Activated CD8-positive, alpha-beta memory T cell treated with anti-CD3 and anti-CD28 coated beads for 36 hours (primary cell): ENCODE measurements around the gene BCKDHA. TPM values are rescaled to one million over a fixed set of nuclear protein-coding genes. Genes with fewer than 3 reads are reported as not detected.
"Not testable (repeated sequence)": the region's sequence is repeated elsewhere in the genome, so short reads cannot be mapped to it uniquely, and the experiment has no call there.

Source experiments
- CTCF ChIA-PET: fragments of 350-600 bp; sonication (Branson Sonifier 250); formaldehyde crosslinking; loops from one replicate; lab custom pipeline; 2021; ENCODE audit warnings: antibody characterized with exemption; lab: Charles Lee
- POLR2A ChIA-PET: fragments of 350-600 bp; sonication (Branson Sonifier 250); formaldehyde crosslinking; loops from one replicate; lab custom pipeline; 2021; ENCODE audit warnings: antibody characterized with exemption; lab: Charles Lee
- total RNA-seq, 2 experiments: library from RNA; stranded (reverse); gene quantifications; one replicate each; pipeline ENCODE4 v1.2.3, GENCODE V29; 2021

BCKDHA gene
- total RNA-seq, 2 experiments from 2014 or later = 21.5 to 24.8 TPM

DNA sequence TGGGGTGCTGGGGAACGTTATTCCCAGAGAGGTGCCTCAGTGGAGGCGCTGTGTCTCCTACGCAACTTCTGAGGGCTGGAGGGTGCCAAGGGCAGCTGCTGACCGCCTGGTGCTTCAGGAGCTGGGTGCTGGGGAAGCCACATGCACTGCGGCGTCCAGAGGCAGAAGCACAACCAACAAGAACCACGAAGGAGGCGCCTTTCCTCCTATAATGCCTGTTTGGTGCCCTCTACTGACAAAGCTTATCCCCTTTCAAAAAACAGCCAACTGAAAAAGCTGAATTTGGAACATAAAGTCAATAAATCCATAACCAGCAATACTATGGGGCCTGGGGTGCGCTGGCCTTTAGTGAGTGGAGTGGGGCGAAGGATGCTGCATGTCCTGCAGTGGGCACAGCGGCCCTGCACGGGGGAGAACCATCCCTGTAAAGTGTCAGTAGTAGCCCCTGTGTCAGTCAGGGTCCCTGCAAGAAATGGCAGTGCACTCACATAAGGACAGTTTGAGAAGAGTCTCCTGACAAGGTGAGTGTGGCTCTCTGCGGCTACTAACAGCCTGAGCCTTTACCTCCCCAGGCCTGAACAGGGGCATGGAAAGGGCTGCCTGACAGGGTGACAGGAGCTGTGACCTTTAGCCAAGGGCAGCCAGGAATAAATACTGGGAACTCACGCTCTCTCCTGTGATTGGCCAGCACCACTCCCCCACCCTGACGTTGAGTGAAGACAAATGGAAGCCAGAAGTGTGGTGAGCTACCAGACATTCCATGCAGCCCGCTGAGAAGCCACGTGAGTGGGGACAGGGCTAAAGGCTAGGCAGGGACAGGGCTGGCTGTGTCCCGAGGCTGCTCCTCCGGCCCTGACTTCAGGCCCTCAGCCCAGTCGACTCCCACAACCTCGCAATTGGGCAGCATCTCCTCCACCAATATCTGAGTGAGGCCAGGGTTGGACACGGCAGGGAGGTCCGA lies 34.1 kb downstream of the BCKDHA start:
- POLR2A ChIA-PET = no interaction called here

DNA sequence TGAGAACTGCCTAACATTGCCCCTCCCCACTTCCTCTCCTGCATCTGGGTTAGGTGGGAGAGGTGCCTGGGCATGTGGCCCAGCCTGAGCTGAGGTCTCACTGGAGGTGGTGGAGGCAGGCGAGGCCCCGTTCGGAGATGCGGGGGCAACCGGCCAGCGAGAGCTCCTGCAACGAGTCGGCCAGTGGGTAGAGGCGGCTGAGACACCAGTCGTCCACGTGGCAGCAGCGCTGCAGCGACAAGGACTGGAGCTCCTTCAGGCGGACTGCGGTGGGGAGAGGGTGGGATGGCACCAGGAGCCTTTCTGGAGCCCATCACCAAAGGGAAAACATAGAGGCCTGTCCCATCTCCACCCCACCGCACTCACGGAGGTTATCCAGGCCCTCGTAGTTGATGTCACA lies 35.6 kb downstream of the BCKDHA start:
- POLR2A ChIA-PET = interaction anchor here (0.5 kb wide), 1 partner anchor 790 kb away, joined by 7 read pairs; no protein-coding TSS in a partner anchor
- CTCF ChIA-PET = interaction anchor here (0.8 to 1.5 kb wide), 3 partner anchors 23 to 137 kb away, joined by 3 read pairs; no protein-coding TSS in a partner anchor

More for the DNA sequence above, 34.1 kb downstream of the BCKDHA start:
- CTCF ChIA-PET = interaction anchor here (1.2 to 1.5 kb wide), 2 partner anchors 14 to 25 kb away, joined by 3 to 4 read pairs; no protein-coding TSS in a partner anchor

DNA sequence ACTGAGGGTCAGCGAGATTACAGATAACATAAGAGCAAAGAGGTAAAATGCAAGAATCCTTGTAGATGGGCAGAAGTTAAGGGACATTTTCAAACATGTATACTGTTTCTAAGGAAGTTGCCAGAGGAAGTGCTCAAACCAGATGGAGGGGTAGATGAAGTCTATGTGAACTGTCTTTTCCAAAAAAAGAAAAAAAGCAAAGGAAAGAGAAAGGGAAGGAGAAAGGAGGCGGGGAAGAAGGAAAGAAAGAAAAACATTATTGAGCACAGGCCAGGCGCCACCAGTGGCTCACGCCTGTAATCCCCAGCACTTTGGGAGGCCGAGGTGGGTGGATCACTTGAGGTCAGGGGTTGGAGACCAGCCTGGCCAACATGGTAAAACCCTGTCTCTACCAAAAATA lies 36.8 kb downstream of the BCKDHA start:
- ChIA-PET CTCF (no interaction called here), POLR2A (no interaction called here)

DNA sequence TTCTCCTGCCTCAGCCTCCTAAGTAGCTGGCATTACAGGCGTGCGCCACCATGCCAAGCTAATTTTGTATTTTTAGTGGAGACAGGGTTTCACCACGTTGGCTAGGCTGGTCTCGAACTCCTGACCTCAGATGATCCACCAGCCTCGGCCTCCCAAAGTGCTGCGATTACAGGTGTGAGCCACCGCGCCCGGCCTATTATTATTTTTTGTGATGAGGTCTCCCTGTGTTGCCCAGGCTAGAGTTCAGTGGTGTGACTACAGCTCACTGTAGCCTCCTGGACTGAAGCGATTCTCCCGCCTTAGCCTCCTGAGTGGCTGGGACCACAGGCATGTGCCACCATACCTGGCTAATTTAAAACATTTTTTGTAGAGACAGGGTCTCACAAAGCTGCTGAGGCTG lies 37.8 kb downstream of the BCKDHA start:
- CTCF ChIA-PET = not testable (repeated sequence)
- POLR2A ChIA-PET = interaction anchor here (0.6 to 0.7 kb wide), 2 partner anchors 12 to 972 kb away, joined by 3 to 5 read pairs; no protein-coding TSS in a partner anchor

DNA sequence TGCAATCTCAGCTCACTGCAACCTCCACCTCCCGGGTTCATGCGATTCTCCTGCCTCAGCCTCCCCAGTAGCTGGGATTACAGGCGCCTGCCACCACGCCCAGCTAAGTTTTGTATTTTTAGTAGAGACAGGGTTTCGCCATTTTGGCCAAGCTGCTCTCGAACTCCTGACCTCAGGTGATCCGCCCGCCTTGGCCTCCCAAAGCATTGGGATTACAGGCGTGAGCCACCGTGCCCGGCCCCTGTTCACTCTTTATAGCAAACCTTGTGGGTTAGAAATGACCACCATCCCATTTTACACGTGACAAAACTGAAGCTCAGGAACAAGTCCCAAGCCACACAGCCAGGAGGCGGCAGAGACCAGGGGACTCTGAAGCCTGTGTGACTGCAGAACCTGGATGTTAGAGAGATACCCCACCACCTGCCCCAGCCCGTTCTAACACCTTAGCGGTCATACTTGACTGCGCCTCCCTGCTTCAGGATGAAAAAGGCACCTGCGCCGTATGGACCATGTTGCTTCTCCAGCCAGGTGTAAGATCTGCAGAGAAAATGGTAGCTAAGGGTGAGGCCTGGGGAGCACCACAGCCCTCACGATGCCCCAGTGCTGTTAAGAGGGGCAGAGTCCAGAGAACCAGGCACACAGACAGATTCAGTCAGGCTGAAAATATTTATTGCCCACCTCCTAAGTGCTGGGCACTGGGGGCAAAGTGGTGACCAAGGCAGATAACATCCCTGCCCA lies 38.5 kb downstream of the BCKDHA start:
- CTCF ChIA-PET = interaction anchor here (1.4 kb wide), 1 partner anchor 127 kb away, joined by 3 read pairs; no protein-coding TSS in a partner anchor
- POLR2A ChIA-PET = interaction anchor here (0.6 kb wide), 2 partner anchors 11 to 70 kb away, joined by 3 to 4 read pairs; no protein-coding TSS in a partner anchor

DNA sequence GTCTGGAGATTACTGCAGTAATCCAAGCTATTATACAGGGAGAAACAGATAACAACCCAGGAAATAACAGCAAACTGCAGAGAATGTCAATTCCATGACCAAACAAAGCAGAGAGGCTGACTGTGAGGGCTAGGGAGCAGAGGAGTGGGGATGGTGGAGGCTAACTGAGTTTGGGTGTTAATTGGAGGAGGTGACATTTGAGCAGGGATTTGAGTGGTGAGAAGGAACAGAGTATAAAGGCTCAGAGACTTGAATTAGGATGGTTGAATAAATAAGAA lies 39.0 kb downstream of the BCKDHA start:
- ChIA-PET CTCF (interaction anchor here (1.4 kb wide), 1 partner anchor 127 kb away, joined by 3 read pairs; no protein-coding TSS in a partner anchor), POLR2A (interaction anchor here (0.6 kb wide), 1 partner anchor 71 kb away, joined by 4 read pairs; no protein-coding TSS in a partner anchor)

DNA sequence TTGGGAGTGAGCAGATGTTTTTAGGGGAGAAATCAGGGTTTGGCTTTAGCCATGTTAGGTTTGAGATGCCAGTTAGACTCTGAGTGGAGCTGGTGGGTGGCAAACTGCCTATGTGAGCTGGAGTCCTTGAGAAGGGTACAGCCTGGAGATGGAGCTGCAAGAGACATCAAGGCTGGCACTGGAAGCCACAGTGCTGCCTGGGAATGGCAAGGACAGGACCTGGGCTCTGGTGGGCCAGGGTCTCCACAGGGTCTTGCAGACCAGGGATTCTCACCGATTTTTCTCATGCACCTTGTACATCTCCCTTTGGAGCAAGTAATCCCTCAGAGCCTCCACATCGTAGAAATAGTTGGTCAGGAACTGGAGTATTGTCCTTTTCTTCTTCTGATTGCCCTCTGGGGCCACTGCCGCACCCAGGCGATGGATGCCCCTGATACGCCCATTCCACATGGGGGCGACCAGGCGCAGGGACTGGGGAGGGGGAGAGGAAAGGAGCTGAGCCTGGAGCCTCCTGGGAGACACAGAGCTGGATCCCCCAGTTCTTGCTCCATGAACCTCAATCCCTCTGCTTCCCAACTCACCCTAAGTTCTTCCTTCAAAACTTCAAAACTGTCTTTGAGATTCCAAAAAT lies 40.4 kb downstream of the BCKDHA start:
- ChIA-PET POLR2A (no interaction called here), CTCF (interaction anchor here (2.8 kb wide), 1 partner anchor 9 kb away, joined by 12 read pairs; no protein-coding TSS in a partner anchor)

DNA sequence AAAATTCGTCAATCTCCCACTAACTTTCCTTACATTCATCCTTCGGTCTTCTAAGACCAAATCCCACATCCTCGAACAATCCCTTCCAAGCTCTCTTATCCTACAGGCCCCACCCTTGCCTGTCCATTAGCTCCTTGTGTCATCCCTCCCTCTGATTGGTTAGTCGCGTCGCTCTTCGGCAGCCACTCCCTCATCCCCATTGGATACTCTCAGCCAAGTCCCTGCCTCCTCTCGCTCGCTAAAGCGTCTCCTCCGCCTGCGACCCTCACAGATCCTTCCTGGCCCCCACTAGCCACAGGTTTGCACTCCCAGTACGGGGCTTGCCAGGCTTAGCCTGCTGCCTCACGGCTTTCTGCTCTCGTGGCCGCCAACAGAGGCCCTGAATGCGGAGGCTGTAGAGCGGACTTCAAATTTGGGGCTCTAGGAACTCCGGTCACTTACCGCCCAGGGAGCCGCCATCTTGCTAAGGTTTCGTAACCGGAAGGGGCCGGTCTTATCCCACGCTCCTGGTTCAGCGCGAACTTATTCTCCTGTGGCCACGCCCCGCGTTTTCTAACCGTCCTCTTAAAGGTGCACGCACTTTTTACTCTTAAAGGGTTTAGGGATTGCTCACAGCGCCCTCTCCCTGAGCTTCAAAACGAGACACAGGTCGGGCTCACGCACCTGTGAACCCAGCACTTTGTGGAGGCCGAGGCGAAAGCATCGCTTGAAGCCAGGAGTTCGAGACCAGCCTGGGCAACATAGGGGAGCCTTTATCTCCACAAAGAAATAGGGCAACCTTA lies 42.0 kb downstream of the BCKDHA start, which contains the start of gene DMAC2:
DMAC2 (minus strand) TSS at position 472 of the 782 bp plus-strand sequence; CDS start at position 459, 13 bp downstream.
- ChIA-PET POLR2A (interaction anchor here (0.6 to 0.7 kb wide), 2 partner anchors 11 to 241 kb away, joined by 3 read pairs; no protein-coding TSS in a partner anchor), CTCF (interaction anchor here (0.6 to 2.8 kb wide), 16 partner anchors 10 to 235 kb away, joined by 3 to 27 read pairs (median 4); partner anchors contain the start of gene B3GNT8)

DNA sequence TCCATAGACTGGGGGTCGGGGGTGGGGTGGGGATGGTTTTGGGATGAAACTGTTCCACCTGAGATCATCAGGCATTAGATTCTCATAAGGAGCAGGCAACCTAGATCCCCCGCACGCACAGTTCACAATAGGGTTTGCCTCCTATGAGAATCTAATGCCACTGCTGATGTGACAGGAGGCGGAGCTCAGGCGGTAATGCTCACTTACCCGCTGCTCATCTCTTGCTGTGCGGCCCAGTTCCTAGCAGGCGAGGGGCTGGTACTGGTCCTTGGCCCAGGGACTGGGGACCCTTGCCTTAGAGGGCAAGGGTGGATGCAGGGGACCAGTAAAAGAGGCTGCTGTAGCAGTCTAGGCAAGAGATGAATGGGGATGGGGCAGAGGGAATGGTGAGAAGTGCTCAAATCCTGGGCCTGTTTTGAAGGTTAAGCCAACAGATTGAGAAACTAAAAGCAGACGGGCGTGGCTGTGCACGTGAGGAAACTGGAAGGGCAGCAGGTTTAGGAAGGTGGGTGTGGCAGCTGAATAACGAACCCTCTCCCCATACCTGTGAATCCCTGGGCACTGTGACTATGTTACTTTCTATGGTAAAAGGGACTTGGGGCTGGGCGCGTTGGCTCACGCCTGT lies 43.8 kb downstream of the BCKDHA start:
- CTCF ChIA-PET = no interaction called here
- POLR2A ChIA-PET = no interaction called here

DNA sequence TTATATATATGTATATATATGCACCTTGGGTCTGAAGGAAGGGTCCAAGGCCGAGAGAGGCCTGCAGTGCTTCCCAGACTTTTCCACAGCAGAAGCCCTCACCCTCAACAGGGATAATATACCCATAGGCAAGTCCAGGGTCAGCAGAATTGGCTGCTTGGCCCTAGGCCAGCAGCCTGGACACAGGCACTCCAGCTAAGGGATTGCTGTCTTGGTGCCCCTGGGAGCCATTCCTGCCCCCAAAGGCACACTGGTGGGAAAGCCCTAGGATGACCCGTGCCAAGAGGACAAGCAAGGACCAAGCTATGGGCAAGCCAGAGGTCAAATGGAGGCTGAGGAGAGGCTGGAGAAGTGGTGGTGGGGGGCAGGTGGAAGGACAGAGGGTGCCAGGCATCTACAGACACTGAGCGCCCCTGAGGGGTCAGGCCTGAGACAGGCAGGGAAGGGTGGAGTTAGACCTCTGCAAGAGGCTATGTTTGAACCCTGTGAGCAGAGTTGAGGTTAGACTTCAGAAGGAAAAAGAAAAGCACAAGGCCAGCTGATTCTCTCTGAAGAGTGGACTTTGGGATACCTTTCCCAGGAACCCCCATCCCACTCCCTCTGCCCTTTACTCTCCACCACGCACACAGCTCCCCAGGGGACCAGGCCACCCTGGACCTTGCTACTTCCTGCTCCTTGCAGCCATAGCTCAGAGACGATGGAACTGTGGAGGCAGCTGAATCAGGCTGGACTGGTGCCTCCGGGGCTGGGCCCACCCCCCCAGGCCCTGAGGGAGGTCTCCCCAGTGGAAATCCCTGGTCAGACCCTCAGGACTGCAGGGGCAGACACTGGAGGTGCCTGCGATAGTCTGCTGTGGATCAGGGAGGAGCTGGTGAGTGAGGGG lies 45.1 kb downstream of the BCKDHA start, which contains the start of gene ERICH4:
ERICH4 (plus strand) TSS at position 684 of the 883 bp plus-strand sequence; CDS start at position 698, 14 bp downstream.
- POLR2A ChIA-PET = no interaction called here
- CTCF ChIA-PET = no interaction called here

DNA sequence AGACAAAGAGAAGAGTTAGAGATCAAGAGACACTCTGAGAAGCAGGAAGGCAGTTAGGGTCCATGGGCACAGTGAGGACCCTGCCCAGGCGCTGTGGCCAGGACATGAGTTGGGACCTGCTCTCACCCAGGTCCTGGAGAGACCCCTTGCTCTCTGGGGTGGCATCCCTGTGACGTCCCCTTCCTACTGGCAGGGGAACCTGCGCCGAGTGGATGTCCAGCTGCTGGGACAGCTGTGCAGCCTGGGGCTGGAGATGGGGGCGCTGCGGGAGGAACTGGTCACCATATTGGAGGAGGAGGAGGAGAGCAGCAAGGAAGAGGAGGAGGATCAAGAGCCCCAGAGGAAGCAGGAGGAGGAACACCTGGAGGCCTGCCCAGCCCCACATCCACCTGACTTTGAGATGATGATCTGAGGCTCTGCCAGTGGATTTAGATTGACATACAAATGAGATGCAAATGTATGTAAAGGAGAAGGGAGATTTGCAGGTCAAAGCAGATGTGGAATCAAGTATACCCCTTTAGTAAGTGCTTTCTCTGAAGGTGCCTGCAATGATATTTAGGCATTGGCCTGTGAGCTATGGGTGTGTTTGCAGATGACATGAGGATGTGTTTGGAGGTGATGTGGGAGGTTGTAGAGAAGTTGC lies 46.3 kb downstream of the BCKDHA start:
- POLR2A ChIA-PET = no interaction called here
- CTCF ChIA-PET = no interaction called here

DNA sequence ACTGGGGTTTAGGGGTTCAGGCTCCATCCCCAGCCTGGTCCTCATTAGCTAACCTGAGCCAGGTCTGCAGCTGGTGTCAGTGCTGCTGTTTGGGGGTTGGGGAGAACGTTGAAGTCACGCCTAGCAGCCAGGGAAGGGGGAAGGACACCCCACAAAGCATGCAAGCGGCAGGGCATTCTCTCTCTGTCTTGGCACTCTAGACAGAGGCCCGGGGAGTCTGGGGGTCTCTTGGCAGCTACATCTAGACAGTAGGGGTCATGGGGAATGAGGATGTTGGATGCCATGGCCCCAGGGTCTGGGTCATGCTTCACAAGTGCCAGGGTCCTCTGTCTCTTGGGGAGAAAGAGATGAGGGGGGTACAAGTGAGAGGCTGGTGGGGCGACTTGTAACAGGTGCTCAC lies 48.0 kb downstream of the BCKDHA start:
- POLR2A ChIA-PET = no interaction called here
- CTCF ChIA-PET = interaction anchor here (1.1 kb wide), 1 partner anchor 151 kb away, joined by 3 read pairs; no protein-coding TSS in a partner anchor

DNA sequence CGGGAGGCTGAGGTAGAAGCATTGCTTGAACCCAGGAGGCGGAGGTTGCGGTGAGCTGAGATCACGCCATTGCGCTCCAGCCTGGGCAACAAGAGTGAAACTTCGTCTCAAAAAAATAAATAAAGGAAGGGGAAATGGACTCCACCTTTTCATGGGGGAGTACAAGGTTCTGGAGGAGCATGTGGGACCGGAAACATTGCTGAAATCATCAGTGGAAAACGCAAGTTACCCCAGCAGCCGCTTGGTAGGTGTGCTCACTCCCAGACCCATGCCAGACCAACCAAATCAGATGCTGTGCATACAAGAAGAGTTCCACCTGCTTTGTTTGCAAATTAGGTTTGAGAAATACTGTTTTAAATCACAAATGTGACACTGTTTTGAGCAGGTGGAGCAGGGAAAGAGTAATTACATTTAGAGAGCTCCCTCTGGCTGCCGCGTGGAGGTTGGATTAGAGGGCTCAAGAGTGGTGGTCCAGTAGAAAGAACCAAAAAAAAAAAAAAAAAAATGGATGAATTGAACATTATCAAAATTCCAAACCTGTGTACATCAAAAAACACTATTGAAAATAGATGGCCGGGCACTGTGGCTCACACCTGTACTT lies 50.2 kb downstream of the BCKDHA start:
- POLR2A ChIA-PET = interaction anchor here (0.5 to 0.8 kb wide), 4 partner anchors 10 to 110 kb away, joined by 3 to 4 read pairs (median 3); no protein-coding TSS in a partner anchor
- CTCF ChIA-PET = interaction anchor here (0.6 to 3.0 kb wide), 12 partner anchors 8 to 423 kb away, joined by 3 to 27 read pairs (median 4); partner anchors contain the start of gene DMAC2

DNA sequence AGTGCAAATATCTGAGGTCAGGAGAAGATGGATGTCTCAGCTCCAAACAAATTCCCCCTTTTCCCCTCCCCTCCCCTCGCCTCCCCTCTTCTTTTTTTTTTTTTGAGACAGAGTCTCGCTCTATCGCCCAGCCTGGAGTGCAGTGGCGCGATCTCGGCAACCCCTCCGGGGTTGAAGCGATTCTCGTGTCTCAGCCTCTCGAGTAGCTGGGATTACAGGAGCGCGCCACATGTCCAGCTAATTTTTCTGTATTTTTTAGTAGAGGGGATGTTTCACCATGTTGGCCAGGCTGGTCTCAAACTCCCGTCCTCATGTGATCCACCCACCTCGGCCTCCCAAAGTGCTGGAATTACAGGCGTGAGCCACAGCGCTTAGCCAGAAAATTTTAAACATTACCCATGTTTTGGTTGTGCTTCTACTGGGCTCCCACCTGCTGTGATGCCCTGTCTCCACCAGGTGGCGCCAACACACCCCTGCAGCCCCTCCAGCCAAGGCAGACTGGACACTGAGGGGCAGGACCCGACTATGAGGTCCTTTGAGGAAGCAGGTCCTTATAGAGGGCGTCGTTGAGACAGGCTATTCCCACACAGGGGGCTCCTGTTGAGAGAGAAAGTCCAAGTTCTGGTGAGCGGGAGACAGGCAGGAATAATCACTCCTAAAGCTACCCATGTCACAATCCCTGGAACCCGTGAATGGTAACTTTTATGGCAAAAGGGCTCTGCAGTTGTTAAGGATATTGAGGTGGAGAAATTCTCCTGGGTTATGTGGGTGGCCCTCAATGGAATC lies 51.7 kb downstream of the BCKDHA start:
- POLR2A ChIA-PET = interaction anchor here (0.5 to 1.2 kb wide), 3 partner anchors 22 to 1447 kb away, joined by 3 to 5 read pairs (median 3); no protein-coding TSS in a partner anchor
- CTCF ChIA-PET = interaction anchor here (0.6 to 3.2 kb wide), 28 partner anchors 8 to 334 kb away, joined by 3 to 27 read pairs (median 4); partner anchors contain the start of genes CEACAM21 and DMAC2

DNA sequence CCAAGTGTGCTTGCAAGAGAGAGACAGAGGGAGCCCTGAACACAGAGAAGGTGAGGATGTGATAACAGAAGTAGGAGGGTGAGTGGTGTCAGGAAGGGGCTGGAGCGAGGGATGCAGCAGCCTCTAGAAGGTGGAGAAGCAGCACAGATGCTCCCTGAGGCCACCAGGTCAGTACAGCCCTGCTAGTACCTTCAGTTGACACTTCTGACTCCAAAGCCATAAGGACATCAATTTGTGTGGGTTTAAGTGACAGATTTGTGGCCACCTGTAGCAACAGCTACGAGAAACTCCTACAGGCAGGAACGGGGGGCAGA lies 52.2 kb downstream of the BCKDHA start:
- CTCF ChIA-PET = interaction anchor here (0.6 to 3.2 kb wide), 16 partner anchors 8 to 148 kb away, joined by 3 to 27 read pairs (median 8); partner anchors contain the start of gene DMAC2
- POLR2A ChIA-PET = no interaction called here
